CD4-positive, alpha-beta T cell treated with Interferon gamma for 1 hour (primary cell): Measurements from ENCODE around the gene ANKRD13A.
"Not testable (repeated sequence)": the region's sequence is repeated elsewhere in the genome, so short reads cannot be mapped to it uniquely, and the experiment has no call there.

Experiments used
- DNase-seq: peaks from one replicate; pipeline ENCODE4 v3.0.0-alpha.2; 2020

Gene ANKRD13A

GRCh38 chr12:110010853-110011723 is 11.9 kb downstream of the ANKRD13A start:
- peak; percentile 18 for DNase-seq

DNA sequence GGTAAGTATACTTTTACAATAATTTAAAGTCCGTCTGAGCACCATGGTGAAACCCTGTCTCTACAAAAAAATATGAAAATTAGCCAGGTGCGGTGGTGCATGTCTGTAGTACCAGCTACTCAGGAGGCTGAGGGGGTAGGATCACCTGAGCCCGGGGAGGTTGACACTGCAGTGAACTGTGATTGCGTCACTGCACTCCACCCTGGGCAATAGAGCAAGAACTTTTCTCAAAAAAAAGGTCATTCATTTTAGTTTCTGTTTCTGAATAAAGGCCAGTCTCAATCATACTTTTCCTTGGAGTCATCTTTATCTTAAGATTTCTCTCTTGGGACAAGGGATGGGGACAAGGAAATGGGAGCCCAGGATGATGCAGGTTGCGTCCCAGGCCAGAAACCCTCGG is 12.9 kb downstream of the ANKRD13A start:
- DNase-seq = peak; percentile 79

DNA sequence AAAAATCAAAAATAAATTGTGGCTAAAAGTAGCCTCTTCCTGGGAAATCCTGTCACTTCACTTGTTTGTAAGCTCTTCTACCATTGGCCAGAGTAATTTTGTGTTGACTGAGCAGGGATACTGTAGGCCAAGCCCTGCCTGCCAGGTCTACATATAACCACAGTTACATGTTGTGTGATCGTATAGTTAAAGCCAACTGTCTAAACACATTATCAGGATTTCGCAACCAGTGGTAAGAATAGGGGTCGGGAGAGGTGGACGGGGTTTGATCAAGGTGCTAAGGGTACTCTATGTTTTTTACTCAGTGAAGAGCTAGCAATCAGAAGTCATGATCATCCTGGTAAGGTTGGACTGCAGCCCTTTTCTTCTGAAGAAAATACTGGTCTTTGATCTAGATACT is 13.4 kb downstream of the ANKRD13A start:
- no peak for DNase-seq

- no peak for DNase-seq
Observed at GRCh38 chr12:110015132-110015531, 15.9 kb downstream of the ANKRD13A start.

GRCh38 chr12:110020956-110021355 is 21.7 kb downstream of the ANKRD13A start:
- DNase-seq = no peak

- DNase-seq = no peak
Observed at GRCh38 chr12:110023059-110023980, 24.1 kb downstream of the ANKRD13A start.

DNA sequence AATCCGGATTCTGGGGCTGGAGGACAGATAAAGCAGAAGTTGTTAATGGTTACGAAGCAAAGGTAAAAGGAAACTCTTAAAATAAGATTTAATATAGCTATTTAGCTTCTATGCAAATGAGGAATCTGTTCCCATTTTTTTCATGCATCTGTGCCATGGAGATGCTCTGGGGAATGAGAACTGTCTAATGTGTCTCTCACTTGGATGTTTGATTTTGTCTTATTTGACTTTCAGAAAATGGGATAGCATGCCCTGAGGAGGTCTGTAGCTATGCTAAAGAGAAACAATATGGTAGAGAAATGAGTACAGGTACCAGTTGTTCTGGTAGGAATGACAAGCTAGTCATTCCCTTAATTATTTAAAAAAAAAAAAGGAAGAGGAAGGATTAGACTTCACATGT is 24.8 kb downstream of the ANKRD13A start:
- DNase-seq = no peak

DNA sequence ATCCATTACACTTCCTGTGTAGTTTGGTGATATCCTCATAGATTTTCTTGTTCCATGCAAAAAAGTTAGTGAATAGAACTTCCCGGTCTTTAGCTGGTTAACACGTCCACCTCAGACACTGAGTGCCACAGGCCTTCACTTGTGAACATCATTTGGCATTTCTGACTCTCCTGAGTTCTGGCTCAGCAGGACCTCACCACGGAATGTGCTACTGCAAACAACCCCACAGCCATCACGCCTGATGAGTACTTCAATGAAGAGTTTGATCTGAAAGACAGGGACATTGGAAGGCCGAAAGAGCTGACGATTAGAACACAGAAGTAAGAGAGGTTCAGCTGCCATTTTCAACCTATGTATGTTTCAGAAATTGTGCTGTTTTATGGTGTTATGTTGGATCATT is 29.1 kb downstream of the ANKRD13A start:
- no peak for DNase-seq

DNA sequence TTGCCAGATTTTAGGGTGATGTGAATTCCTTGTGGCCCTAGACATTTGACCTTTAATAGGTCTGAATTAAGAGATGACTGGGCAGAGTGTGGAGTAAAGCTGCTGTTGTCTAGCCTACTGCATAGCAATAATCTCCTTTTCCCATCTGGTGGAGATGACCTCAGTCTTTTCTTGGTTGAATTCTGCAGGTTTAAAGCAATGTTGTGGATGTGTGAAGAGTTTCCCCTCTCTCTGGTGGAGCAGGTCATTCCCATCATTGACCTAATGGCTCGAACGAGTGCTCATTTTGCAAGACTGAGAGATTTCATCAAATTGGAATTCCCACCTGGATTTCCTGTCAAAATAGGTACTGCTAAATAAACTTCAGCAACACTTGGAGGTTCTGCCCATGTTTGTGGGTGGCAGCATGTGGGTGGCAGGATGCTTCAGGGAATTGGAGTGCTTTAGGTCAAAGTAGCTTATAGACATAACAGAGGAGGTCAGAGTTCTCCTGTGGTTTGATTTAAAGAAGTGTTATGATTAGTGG is 30.1 kb downstream of the ANKRD13A start:
- no peak for DNase-seq

DNA sequence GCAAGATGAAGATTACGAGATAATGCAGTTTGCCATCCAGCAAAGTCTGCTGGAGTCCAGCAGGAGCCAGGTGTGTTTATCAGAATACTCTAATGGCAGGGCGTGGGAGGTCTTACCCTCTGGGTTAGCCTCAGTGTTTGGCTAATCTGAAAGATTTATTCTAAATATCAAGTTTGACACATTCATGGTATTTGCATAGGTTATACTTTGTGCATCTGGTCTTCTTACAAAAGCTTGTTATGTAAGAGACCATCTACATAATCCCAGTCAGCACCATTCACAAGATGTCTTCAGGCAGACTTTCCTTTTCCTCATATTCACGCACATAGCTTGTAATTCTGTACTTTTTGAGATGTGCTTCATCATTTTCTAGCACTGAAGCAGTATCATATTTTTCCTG is 34.7 kb downstream of the ANKRD13A start:
- no peak for DNase-seq

- no peak for DNase-seq
Observed at GRCh38 chr12:110035534-110036104, 36.4 kb downstream of the ANKRD13A start.

GRCh38 chr12:110037315-110037714 is 38.1 kb downstream of the ANKRD13A start:
- DNase-seq = no peak

DNA sequence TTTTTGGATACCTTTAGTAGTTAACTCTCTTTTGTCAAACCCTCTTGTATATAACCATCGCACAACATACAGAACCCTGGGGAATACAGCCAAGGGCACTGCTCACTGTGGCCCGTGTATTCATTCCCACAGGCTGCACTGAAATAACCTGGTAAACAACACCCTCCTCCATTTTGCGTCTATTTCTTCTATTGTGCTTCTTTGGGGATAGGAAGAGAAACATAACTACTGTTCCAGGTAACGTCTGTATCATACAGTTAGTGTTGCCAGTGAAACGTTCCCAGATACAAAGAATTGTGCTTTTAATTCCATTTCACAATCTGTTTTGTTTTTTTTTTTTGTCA is 39.5 kb downstream of the ANKRD13A start:
- DNase-seq = no peak

DNA sequence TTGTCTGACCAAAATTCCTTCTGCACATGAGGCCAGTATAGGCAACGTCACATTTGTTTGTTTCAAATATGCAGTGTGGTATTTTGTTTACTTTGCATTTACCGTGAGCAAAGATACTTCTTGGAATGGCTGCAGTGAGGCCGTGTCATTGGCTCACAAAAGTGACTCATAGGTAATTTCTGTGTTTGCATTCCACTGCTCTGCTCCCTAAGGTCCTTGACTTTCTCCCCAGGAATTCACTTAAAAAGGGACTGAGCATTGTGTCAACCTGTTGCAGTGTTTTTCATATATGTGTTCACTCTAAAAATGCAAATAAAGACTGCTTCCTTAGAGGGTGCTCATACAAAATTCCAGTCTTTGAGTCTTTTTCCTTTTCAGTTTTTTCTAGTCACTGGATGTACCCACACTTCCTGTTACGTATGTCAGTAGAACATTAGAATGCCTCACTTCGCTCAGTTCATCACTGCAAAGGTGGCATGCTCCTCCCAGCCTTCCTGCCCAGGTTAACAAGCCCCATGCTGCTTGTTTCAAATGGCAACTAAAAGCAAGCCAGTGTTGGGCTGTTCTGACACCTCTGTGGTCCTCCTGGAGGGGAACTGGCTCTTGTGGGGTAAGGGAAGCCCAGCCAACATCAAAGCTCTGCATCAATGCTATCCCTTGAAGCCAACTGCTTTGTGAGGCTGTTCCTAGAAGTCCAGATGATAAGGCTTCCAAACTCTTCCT is 40.0 kb downstream of the ANKRD13A start:
- DNase-seq = no peak

DNA sequence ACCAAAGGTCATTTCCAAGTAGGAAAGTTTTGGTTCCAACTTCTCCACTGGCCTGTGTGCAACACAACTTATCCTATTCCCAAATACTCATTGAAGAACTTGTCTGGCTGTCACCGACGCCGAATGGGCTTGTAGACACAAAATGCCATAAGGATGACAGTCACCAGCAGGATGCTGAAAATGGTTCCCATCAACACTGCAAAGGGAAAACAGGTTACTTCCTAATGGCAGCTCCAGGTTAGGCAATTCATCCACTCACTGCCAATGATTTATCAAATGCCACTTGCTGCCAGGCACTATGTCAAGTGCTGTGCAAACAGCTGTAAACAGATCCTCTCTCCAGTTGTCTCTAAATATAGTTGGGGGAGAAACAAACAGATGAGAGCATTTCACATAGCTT is 43.0 kb downstream of the ANKRD13A start:
- DNase-seq = no peak

DNA sequence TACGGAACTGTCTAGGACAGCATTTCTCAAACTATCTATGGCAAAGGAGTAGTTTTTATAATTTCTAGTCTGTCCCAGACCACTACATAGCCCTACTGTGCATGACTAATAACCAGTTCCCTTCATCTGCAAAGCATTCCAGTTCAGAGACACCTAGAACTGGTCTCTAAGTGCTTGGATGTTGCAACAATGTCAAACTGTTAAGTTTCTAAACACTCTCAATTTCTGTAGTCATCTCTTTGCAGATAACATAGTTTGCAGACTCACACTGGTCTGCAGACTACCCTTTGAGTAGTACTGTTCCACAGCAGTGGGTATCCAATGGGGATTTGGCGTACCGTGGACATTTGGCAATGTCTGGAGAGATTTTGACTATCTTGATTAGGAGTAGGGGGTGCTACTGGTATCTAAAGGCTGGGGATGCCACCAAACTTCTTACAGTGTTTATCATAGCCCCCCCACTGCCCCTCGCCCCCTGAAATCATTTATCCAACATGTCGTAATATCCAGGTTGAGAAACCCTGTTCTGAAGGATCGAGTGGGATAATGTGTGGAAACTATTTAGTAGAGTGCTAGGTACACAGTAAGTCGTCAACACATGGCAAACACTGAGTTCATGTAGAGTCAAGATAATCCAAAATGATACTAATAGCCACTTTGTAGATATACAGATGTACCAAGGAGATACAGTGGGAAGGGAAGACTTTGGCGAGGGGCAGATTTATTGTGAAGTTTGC is 47.4 kb downstream of the ANKRD13A start:
- DNase-seq = no peak

DNA sequence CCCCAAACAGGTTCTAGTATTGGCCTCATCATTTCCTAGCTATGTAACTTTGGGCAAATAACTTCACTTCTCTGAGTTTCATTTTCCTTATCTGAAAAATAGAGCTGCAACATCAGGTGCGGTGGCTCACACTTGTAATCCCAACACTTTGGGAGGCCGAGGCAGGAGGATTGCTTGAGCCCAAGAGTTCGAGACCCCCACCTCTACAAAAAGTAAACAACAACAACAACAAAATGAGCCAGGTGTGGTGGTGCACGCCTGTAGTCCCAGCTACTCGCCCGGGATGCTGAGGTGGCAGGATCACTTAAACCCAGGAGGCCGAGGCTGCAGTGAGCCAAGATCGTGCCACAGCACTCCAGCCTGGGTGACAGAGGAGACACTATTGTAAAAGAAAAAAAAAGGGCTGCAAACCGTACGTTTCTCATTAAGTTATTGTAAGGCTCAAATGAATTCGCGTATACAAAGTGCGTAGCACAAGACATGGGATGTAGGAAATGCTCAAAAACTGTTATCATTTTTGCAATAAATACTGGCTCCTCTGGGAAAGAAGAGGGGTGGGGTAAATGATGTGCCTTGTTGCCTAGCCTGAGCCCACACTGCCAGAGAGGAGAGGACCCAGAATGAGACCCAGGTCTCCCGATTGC is 48.2 kb downstream of the ANKRD13A start:
- DNase-seq = no peak

DNA sequence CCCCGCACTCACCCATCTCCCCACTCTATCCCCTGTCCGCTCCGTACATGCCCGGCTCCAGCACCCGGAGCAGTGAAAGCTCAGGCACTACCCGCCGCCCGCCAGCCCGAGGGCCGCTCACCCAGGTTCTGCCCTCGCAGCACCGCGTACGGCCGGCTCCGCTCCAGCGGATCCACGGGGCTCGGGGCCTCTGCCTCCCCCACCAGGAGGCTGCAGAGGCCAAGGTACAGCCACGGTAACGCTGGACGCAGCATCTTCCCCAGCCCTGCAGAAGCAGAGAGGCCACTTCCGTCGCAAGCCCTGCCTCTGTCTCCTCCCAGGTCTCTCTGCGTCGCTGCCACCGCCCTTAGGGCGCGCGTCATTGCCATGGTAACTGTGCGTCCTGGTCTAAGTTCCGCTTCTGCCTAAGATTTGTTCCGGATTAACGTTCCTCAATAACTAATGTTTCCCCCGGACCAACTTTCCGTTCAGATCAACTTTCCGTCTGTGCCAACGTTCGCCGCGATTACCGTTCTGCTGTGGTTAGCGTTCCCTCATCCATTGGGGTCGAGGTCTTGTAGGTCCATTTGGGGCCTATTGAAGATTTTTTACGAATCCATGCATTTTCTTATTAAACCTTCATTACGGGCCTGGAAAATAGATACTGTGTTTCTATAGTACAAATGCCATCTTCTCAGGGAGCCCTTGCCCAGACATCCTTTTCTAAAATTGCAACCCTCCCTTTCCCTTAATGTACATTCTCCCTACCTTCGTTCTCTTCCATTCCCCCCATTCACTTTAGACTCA is 49.2 kb downstream of the ANKRD13A start, which contains the start of gene C12orf76:
C12orf76 (minus strand) TSS at position 281 of the 786 bp plus-strand sequence; CDS start at position 254, 27 bp downstream.
- DNase-seq = peak; percentile 91

DNA sequence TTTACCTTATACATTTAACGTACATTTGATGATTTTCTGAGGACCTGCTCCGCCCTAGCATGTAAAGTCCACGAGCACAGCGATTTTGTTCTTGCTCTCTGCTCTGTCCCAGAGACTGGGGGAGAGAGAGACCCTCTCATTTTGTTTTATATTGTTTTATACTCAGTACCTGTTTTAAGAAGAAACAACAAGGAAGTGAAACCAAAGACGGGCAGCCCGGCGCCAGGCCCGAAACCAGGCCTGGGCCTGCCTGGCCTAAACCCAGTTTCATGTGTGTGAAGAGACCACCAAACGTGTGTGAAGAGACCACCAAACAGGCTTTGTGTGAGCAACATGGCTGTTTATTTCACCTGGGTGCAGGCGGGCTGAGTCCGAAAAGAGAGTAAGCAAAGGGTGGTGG is 49.8 kb downstream of the ANKRD13A start:
- DNase-seq = peak; percentile 53

DNA sequence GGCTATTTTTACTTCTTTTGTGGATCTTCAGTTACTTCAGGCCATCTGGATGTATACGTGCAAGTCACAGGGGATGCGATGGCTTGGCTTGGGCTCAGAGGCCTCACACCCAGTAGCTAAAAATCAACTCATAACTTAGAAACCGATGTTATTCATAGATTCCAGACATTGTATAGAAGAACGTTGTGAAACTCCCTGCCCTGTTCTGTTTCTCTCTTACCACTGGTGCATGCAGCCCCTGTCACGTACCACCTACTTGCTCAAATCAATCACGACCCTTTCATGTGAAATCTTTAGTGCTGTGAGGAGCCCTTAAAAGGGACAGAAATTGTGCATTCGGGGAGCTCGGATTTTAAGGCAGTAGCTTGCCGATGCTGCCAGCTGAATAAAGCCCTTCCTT is 50.4 kb downstream of the ANKRD13A start:
- DNase-seq = not testable (repeated sequence)
